ENCODE data around the gene TYW1B.

- TF ChIP-seq POLR2A (IDR thresholded peaks at IDR 0.05): no peak
- TF ChIP-seq, protein P1, sequence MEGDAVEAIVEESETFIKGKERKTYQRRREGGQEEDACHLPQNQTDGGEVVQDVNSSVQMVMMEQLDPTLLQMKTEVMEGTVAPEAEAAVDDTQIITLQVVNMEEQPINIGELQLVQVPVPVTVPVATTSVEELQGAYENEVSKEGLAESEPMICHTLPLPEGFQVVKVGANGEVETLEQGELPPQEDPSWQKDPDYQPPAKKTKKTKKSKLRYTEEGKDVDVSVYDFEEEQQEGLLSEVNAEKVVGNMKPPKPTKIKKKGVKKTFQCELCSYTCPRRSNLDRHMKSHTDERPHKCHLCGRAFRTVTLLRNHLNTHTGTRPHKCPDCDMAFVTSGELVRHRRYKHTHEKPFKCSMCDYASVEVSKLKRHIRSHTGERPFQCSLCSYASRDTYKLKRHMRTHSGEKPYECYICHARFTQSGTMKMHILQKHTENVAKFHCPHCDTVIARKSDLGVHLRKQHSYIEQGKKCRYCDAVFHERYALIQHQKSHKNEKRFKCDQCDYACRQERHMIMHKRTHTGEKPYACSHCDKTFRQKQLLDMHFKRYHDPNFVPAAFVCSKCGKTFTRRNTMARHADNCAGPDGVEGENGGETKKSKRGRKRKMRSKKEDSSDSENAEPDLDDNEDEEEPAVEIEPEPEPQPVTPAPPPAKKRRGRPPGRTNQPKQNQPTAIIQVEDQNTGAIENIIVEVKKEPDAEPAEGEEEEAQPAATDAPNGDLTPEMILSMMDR (IDR thresholded peaks at IDR 0.05): no peak
Observed at GRCh38 chr7:72540923-72541322, 287.1 kb downstream of the TYW1B start.
